ENCODE results near the gene CYP4F8.

DNA sequence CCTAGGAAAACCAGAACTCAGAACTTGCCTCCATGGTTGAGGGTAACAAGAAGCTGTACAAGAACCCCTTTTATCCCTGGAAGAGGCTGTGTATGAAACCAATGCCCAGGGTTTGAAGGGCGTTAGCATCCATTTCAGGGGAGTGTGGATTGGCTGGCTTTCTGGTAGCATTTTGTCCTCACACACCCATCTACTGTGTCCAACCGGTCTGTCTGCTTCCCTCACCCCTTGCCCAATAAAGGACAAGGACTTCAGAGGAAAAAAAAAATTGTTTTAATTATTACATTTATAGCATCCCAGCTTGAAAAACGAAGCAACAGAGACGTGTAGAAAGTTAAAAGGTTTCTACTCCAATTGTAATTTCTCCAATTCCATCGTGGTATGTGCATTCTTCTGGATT lies 2.7 kb upstream of the CYP4F8 start:
- TF ChIP-seq CTCF (conservative IDR thresholded peaks at IDR 0.05) (no peak), ZFX (IDR thresholded peaks at IDR 0.05) (no peak)

Measured in C4-2B (cell line).